ENCODE data around the gene GMPPB. TPM values are rescaled to one million over a fixed set of nuclear protein-coding genes. Genes with fewer than 3 reads are reported as not detected.

Gene GMPPB
- polyA plus RNA-seq, 1 donor (not counting 4 experiments of a cell fraction or from before 2014, with no cell fraction given): 17.4 TPM

- dilution Hi-C loops (cut with MboI; ENCODE audit: extremely low pct_ligation_motif_present, low sequenced_read_pairs): no loop called here
- Histone ChIP-seq H3K79me2 (ENCODE audit: control insufficient read depth, insufficient read depth, low read length) (no peaks in the 10 kb centered on the region), H2AFZ (ENCODE audit: control insufficient read depth, low read length) (no peak overlapping the region), H3K4me3 (ENCODE audit: control insufficient read depth in 2 of 3, extremely low read depth in 1 of 3, insufficient read depth in 2 of 3, low read depth in 1 of 3, low read length in 3 of 3) (no peak overlapping the region), H3K9me3 (ENCODE audit: control insufficient read depth, low read depth, low read length) (no peaks in the 10 kb centered on the region), H3K27ac (ENCODE audit: control insufficient read depth, insufficient read depth, low read length) (no peak overlapping the region), H4K20me1 (ENCODE audit: control insufficient read depth, extremely low read depth, insufficient read depth, low read length) (no peaks in the 10 kb centered on the region), H3K9ac (ENCODE audit: control insufficient read depth, extremely low read depth, insufficient read depth, low read length) (no peak overlapping the region), H3K36me3 (ENCODE audit: control insufficient read depth in 2 of 2, extremely low read depth in 1 of 2, insufficient read depth in 2 of 2, low read length in 2 of 2) (peaks cover 23 to 33% of the 10 kb centered on the region in 2 experiments), H3K27me3 (ENCODE audit: control insufficient read depth, extremely low read depth, insufficient read depth, low read length) (no peaks in the 10 kb centered on the region), H3K4me2 (ENCODE audit: control insufficient read depth, extremely low read depth, insufficient read depth, low read depth, low read length) (no peak overlapping the region), H3K9me1 (ENCODE audit: control insufficient read depth, extremely low read depth, insufficient read depth, low read length) (no peaks in the 10 kb centered on the region), H3K4me1 (ENCODE audit: control insufficient read depth, extremely low read depth, insufficient read depth, low read length) (peaks cover 4% of the 10 kb centered on the region)
- TF ChIP-seq EZH2 (IDR thresholded peaks at IDR 0.05; ENCODE audit: low read length) (no peak), CTCF (optimal IDR thresholded peaks at IDR 0.05 in 1 of 3, IDR thresholded peaks at IDR 0.05 in 1 of 3, conservative IDR thresholded peaks at IDR 0.05 in 1 of 3; ENCODE audit: extremely low read depth in 1 of 3, insufficient read depth in 2 of 3, low read length in 3 of 3) (no peak)
- FAIRE-seq (no peak), DNase-seq (ENCODE audit: low read depth, low spot score) (no peak)
Observed at GRCh38 chr3:49705390-49705960, 18.3 kb downstream of the GMPPB start.

DNA sequence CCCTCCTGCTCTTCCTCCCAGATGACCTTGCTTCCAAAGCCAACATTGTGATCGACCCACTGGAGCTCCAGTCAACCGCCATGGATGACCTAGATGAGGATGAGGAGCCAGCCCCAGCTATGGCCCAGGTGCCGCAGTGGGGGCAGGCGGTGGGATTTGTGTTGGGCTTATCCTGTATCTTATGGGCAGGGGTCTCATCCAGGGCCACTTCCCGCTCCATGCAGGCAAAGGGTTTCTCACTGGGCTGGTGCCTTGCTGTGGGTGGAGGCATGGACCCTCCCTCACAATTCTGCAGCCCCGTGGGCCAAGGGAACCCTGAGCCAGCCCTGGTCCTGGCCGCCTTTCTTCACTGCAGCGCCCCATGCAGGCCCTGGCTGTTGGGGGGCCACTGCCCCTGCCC is 19.1 kb downstream of the GMPPB start:
- H3K27me3 ChIP-seq (ENCODE audit: control insufficient read depth, extremely low read depth, insufficient read depth, low read length): no peaks in the 10 kb centered on the region
- H3K4me1 ChIP-seq (ENCODE audit: control insufficient read depth, extremely low read depth, insufficient read depth, low read length): peaks cover 4% of the 10 kb centered on the region
- H4K20me1 ChIP-seq (ENCODE audit: control insufficient read depth, extremely low read depth, insufficient read depth, low read length): no peaks in the 10 kb centered on the region
- dilution Hi-C loops (cut with MboI; ENCODE audit: extremely low pct_ligation_motif_present, low sequenced_read_pairs): no loop called here
- H3K9me1 ChIP-seq (ENCODE audit: control insufficient read depth, extremely low read depth, insufficient read depth, low read length): no peaks in the 10 kb centered on the region
- no peak overlapping the region for H3K9ac ChIP-seq (ENCODE audit: control insufficient read depth, extremely low read depth, insufficient read depth, low read length)
- peaks cover 27 to 35% of the 10 kb centered on the region in 2 experiments for H3K36me3 ChIP-seq (ENCODE audit: control insufficient read depth in 2 of 2, extremely low read depth in 1 of 2, insufficient read depth in 2 of 2, low read length in 2 of 2)
- H3K79me2 ChIP-seq (ENCODE audit: control insufficient read depth, insufficient read depth, low read length): no peaks in the 10 kb centered on the region
- DNase-seq (ENCODE audit: low read depth, low spot score) (no peak), FAIRE-seq (no peak)
- no peak overlapping the region for H3K4me3 ChIP-seq (ENCODE audit: control insufficient read depth in 2 of 3, extremely low read depth in 1 of 3, insufficient read depth in 2 of 3, low read depth in 1 of 3, low read length in 3 of 3)
- no peaks in the 10 kb centered on the region for H3K9me3 ChIP-seq (ENCODE audit: control insufficient read depth, low read depth, low read length)
- no peak overlapping the region for H3K4me2 ChIP-seq (ENCODE audit: control insufficient read depth, extremely low read depth, insufficient read depth, low read depth, low read length)
- no peak overlapping the region for H2AFZ ChIP-seq (ENCODE audit: control insufficient read depth, low read length)
- H3K27ac ChIP-seq (ENCODE audit: control insufficient read depth, insufficient read depth, low read length): no peak overlapping the region
- TF ChIP-seq EZH2 (IDR thresholded peaks at IDR 0.05; ENCODE audit: low read length) (no peak), CTCF (optimal IDR thresholded peaks at IDR 0.05 in 1 of 3, IDR thresholded peaks at IDR 0.05 in 1 of 3, conservative IDR thresholded peaks at IDR 0.05 in 1 of 3; ENCODE audit: extremely low read depth in 1 of 3, insufficient read depth in 2 of 3, low read length in 3 of 3) (no peak)

Measured in keratinocyte (primary cell).